ENCODE data around the gene CPNE9. TPM values are rescaled to one million over a fixed set of nuclear protein-coding genes. Genes with fewer than 3 reads are reported as not detected.

CPNE9 gene
- total RNA-seq, 1 donor from 2014 or later: 0.16 TPM

- Histone ChIP-seq H3K4me1 (peaks cover 26% of the 10 kb centered on the region), H3K4me3 (no peak overlapping the region), H3K27ac (replicated peaks) (no peak overlapping the region), H3K36me3 (peaks cover 74% of the 10 kb centered on the region), H3K27me3 (ENCODE audit: low read depth) (no peaks in the 10 kb centered on the region), H3K9me3 (replicated peaks) (no peaks in the 10 kb centered on the region)
- DNase-seq: no peak
- intact Hi-C loops (cut with micrococcal nuclease): no loop called here
- no peak for TF ChIP-seq CTCF (IDR thresholded peaks at IDR 0.05; ENCODE audit: borderline replicate concordance)
These were observed 43.6 kb downstream of the CPNE9 start for GRCh38 chr3:9747267-9747666.

GRCh38 chr3:9748031-9748430, 44.4 kb downstream of the CPNE9 start:
- H3K36me3 ChIP-seq: peaks cover 74% of the 10 kb centered on the region
- H3K27ac ChIP-seq (replicated peaks): no peak overlapping the region
- no peaks in the 10 kb centered on the region for H3K27me3 ChIP-seq (ENCODE audit: low read depth)
- no peak for TF ChIP-seq CTCF (IDR thresholded peaks at IDR 0.05; ENCODE audit: borderline replicate concordance)
- intact Hi-C loops (cut with micrococcal nuclease): no loop called here
- DNase-seq: no peak
- no peaks in the 10 kb centered on the region for H3K9me3 ChIP-seq (replicated peaks)
- no peak overlapping the region for H3K4me3 ChIP-seq
- peaks cover 26% of the 10 kb centered on the region for H3K4me1 ChIP-seq

GRCh38 chr3:9749296-9749644, 45.6 kb downstream of the CPNE9 start:
- Histone ChIP-seq H3K27me3 (ENCODE audit: low read depth) (no peaks in the 10 kb centered on the region), H3K9me3 (replicated peaks) (no peaks in the 10 kb centered on the region), H3K4me3 (peak overlapping the region; percentile 82), H3K36me3 (peaks cover 72% of the 10 kb centered on the region), H3K4me1 (peaks cover 28% of the 10 kb centered on the region), H3K27ac (replicated peaks) (peak overlapping the region; percentile 94)
- no peak for TF ChIP-seq CTCF (IDR thresholded peaks at IDR 0.05; ENCODE audit: borderline replicate concordance)
- intact Hi-C loops (cut with micrococcal nuclease): no loop called here
- DNase-seq: no peak

- TF ChIP-seq CTCF (IDR thresholded peaks at IDR 0.05; ENCODE audit: borderline replicate concordance): no peak
- Histone ChIP-seq H3K27me3 (ENCODE audit: low read depth) (no peaks in the 10 kb centered on the region), H3K9me3 (replicated peaks) (no peaks in the 10 kb centered on the region), H3K27ac (replicated peaks) (peak within 1 kb of the TSS; percentile 94), H3K4me3 (peak within 1 kb of the TSS; percentile 82), H3K4me1 (peaks cover 34% of the 10 kb centered on the region), H3K36me3 (peaks cover 68% of the 10 kb centered on the region)
- DNase-seq: peak; percentile 98
- intact Hi-C loops (cut with micrococcal nuclease): no loop called here
These were observed 46.3 kb downstream of the CPNE9 start, which contains the start of gene OGG1 for GRCh38 chr3:9749645-9750555. TSS of gene OGG1 (plus strand) at chr3:9749952. CDS start at chr3:9750287, 335 bp downstream.

GRCh38 chr3:9750556-9751411, 47.2 kb downstream of the CPNE9 start:
- H3K27me3 ChIP-seq (ENCODE audit: low read depth): no peaks in the 10 kb centered on the region
- peak overlapping the region; percentile 82 for H3K4me3 ChIP-seq
- intact Hi-C loops (cut with micrococcal nuclease): no loop called here
- TF ChIP-seq CTCF (IDR thresholded peaks at IDR 0.05; ENCODE audit: borderline replicate concordance): no peak
- no peaks in the 10 kb centered on the region for H3K9me3 ChIP-seq (replicated peaks)
- peaks cover 66% of the 10 kb centered on the region for H3K36me3 ChIP-seq
- no peak for DNase-seq
- H3K4me1 ChIP-seq: peaks cover 42% of the 10 kb centered on the region
- H3K27ac ChIP-seq (replicated peaks): peak overlapping the region; percentile 94

Data from left ventricle myocardium inferior (tissue), 1 donor.